SH-SY5Y (cell line): Measurements from ENCODE around the gene FLAD1.

ENCODE experiments used
- GATA2 ChIP-seq: IDR thresholded peaks from 2 replicates; pipeline ENCODE4 v1.6.1; 2011; ENCODE audit warnings: mild to moderate bottlenecking, low read depth, low read length
- GATA3 ChIP-seq: IDR thresholded peaks from 2 replicates; pipeline ENCODE4 v1.6.1; 2011; ENCODE audit warnings: low read depth, mild to moderate bottlenecking, low read length, moderate library complexity

DNA sequence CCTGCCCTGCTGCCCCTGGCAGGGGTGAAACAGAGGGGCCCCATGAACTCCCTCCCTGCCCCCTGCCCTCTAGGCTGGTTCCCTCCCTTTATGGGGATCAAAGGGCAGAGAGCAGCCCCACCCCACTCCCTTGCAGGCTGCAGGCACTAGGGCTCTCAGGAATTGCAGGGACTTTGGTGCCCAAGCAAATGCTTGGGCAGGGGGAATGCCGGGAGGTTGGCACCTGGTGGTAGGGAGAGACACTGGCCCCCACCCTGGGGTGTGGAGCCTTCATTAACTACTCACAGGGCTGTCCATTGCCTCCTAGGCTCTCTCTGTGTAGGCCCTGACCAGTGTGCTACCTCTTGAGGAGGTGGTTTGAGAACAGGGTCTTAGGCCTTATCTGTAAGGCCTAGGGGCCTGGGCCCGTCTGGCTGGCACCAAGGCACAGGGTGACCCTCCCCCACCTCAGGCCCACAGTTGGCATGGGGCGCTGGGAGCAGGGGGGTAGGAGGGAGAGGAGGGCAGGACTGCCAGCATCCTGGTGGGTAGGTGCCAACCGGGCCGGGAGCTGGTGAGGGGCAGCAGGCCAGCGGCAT lies 24.2 kb downstream of the FLAD1 start:
- TF ChIP-seq GATA2 (no peak), GATA3 (no peak)
